Esophagus muscularis mucosa (tissue), 4 donors: ENCODE results near the gene ARHGEF10L.

Experiments used
- EP300 ChIP-seq: sonication (generic); formaldehyde crosslinking; IDR thresholded peaks from one replicate; pipeline ENCODE4 v1.6.1; 2017; ENCODE audit warnings: antibody characterized with exemption
- POLR2AphosphoS5 ChIP-seq, 2 donors: sonication (generic); formaldehyde crosslinking; IDR thresholded peaks; one replicate each; pipeline ENCODE4 v1.6.1; 2017; ENCODE audit warnings: antibody characterized with exemption in 2 of 2
- TF ChIP-seq, protein P1 (sequence below), 3 experiments: fragments of 200-600 bp in 2 of 3; fragments of 450-650 bp in 1 of 3; sonication (generic) in 2 of 3; IDR thresholded peaks; one replicate each; pipeline ENCODE4 v1.5.1; 2017 to 2019; ENCODE audit warnings: antibody characterized with exemption in 3 of 3, mild to moderate bottlenecking in 2 of 3, moderate library complexity in 1 of 3

DNA sequence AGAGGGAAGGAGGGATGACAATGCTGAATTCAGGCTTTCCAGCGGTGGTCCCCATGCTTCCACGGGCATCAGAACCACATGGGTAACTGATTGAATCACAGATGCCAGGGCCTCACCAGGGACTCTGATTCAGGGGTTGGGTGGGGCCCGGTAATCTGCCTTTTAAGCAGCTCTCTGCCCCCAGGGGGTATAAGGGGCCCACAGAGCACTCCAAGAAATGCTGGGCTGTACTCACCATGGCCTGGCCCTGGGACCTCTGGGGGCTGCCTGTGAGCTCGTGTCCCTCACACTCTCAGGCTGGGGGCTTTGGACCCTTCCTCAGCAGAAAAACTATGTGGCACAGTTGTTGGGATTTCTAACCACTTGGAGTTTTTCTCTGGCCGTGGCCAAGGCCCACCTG lies 70.6 kb downstream of the ARHGEF10L start:
- TF ChIP-seq, protein P1, sequence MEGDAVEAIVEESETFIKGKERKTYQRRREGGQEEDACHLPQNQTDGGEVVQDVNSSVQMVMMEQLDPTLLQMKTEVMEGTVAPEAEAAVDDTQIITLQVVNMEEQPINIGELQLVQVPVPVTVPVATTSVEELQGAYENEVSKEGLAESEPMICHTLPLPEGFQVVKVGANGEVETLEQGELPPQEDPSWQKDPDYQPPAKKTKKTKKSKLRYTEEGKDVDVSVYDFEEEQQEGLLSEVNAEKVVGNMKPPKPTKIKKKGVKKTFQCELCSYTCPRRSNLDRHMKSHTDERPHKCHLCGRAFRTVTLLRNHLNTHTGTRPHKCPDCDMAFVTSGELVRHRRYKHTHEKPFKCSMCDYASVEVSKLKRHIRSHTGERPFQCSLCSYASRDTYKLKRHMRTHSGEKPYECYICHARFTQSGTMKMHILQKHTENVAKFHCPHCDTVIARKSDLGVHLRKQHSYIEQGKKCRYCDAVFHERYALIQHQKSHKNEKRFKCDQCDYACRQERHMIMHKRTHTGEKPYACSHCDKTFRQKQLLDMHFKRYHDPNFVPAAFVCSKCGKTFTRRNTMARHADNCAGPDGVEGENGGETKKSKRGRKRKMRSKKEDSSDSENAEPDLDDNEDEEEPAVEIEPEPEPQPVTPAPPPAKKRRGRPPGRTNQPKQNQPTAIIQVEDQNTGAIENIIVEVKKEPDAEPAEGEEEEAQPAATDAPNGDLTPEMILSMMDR (IDR thresholded peaks at IDR 0.05) = no peak
- no peak for TF ChIP-seq EP300
- no peak for TF ChIP-seq POLR2AphosphoS5 (IDR thresholded peaks at IDR 0.05)
